ENCODE data around the gene TP53TG3B.
"Not testable (repeated sequence)": the region's sequence is repeated elsewhere in the genome, so short reads cannot be mapped to it uniquely, and the experiment has no call there.

Gene TP53TG3B, protein sequence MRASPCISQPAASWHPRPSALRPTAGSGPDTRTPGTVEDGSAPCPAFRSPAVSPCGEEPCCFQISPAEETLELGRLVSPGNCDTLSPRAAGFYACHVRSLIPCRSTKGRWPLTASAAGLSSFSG

DNA sequence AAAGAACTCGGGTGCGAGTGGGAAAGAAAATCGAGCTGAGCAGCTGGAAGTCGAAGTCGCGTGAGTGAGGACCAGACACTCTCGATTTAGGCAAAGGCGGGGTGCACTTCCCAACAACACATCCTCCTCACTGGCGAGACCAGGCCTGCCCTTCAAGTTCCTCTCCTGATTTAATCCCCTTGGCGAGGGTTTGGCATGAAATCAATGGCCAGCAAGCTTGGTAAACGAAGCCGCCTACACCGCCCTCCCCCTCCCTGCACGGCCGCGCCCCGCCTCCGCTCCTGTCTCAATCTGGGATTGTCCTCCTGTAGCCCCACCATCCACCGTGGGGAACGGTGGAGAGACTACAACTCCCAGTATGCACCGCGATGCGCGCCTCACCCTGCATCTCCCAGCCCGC, at the start of gene TP53TG3B:
Gene TP53TG3B, plus strand, starts transcription at position 301 of the 400 bp plus-strand sequence. Its CDS starts 68 bp downstream, at position 369.
- not testable (repeated sequence) for DNase-seq (ENCODE audit: low spot score)

DNA sequence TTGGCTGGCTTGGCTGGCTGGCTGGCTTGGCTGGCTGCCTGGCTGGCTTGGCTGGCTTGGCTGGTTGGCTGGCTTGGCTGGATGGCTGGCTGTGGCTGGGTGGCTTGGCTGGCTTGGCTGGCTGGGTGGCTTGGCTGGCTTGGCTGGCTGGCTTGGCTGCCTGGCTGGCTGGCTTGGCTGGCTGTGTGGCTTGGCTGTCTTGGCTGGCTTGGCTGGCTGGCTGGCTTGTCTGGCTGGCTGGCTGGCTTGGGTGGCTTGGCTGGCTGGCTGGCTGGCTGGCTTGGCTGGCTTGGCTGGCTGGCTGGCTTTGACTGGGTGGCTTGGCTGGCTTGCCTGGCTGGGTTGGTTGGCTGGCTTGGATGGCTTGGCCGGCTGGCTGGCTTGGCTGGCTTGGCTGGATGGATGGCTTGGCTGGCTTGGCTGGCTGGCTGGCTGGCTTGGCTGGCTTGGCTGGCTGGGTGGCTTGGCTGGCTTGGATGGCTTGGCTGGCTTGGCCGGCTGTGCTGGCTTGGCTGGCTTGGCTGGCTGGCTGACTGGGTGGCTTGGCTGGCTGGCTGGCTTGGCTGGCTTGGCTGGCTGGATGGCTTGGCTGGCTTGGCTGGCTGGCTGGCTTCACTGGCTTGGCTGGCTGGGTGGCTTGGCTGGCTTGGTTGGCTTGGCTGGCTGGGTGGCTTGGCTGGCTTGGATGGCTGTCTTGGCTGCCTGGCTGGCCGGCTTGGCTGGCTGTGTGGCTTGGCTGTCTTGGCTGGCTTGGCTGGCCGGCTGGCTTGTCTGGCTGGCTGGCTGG, 24.2 kb upstream of the TP53TG3B start:
- DNase-seq (ENCODE audit: low spot score): not testable (repeated sequence)

DNA sequence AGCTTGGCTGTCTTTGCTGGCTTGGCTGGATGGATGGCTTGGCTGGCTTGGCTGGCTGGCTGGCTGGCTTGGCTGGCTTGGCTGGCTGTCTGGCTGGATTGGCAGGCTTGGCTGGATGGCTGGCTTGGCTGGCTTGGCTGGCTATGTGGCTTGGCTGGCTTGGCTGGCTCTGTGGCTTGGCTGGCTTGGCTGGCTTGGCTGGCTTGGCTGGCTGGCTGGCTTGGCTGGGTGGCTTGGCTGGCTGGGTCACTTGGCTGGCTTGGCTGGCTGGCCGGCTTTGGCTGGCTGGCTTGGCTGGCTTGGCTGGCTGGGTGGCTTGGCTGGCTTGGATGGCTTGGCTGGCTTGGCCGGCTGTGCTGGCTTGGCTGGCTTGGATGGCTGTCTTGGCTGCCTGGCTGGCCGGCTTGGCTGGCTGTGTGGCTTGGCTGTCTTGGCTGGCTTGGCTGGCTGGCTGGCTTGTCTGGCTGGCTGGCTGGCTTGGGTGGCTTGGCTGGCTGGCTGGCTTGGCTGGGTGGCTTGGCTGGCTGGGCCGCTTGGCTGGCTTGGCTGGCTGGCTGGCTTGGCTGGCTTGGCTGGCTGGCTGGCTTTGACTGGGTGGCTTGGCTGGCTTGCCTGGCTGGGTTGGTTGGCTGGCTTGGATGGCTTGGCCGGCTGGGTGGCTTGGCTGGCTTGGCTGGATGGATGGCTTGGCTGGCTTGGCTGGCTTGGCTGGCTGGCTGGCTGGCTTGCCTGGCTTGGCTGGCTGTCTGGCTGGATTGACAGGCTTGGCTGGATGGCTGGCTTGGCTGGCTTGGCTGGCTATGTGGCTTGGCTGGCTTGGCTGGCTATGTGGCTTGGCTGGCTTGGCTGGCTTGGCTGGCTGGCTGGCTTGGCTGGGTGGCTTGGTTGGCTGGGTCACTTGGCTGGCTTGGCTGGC, 22.8 kb upstream of the TP53TG3B start:
- DNase-seq (ENCODE audit: low spot score): not testable (repeated sequence)

DNA sequence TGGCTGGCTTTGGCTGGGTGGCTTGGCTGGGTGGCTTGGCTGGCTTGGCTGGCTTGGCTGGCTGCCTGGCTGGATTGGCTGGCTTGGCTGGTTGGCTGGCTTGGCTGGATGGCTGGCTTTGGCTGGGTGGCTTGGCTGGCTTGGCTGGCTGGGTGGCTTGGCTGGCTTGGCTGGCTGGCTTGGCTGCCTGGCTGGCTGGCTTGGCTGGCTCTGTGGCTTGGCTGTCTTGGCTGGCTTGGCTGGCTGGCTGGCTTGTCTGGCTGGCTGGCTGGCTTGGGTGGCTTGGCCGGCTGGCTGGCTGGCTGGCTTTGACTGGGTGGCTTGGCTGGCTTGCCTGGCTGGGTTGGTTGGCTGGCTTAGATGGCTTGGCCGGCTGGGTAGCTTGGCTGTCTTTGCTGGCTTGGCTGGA, 22.1 kb upstream of the TP53TG3B start:
- DNase-seq (ENCODE audit: low spot score): not testable (repeated sequence)

DNA sequence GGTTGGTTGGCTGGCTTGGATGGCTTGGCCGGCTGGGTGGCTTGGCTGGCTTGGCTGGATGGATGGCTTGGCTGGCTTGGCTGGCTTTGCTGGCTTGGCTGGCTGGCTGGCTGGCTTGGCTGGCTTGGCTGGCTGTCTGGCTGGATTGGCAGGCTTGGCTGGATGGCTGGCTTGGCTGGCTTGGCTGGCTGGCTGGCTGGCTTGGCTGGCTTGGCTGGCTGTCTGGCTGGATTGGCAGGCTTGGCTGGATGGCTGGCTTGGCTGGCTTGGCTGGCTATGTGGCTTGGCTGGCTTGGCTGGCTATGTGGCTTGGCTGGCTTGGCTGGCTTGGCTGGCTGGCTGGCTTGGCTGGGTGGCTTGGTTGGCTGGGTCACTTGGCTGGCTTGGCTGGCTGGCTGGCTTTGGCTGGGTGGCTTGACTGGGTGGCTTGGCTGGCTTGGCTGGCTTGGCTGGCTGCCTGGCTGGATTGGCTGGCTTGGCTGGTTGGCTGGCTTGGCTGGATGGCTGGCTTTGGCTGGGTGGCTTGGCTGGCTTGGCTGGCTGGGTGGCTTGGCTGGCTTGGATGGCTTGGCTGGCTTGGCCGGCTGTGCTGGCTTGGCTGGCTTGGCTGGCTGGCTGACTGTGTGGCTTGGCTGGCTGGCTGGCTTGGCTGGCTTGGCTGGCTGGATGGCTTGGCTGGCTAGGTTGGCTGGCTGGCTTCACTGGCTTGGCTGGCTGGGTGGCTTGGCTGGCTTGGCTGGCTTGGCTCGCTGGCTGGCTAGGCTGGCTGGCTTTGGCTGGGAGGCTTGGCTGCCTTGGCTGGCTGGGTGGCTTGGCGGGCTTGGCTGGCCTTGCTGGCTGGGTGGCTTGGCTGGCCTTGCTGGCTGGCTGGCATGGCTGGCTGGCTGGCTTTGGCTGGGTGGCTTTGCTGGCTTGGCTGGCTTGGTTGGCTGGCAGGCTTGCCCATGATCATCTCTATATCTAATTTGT, 21.3 kb upstream of the TP53TG3B start:
- not testable (repeated sequence) for DNase-seq (ENCODE audit: low spot score)
